Activated CD8-positive, alpha-beta memory T cell treated with anti-CD3 and anti-CD28 coated beads, Interleukin-2, amount 50 U/mL, for 48 hours (primary cell): ENCODE results near the gene TRPM4.
"Not testable (repeated sequence)": the region's sequence is repeated elsewhere in the genome, so short reads cannot be mapped to it uniquely, and the experiment has no call there.

Experiments
- DNase-seq: peaks from one replicate; pipeline ENCODE4 v3.0.0-alpha.2; 2020

TRPM4 gene

GRCh38 chr19:49193822-49194394 lies 36.3 kb downstream of the TRPM4 start:
- DNase-seq: no peak

- DNase-seq: no peak
Measured at GRCh38 chr19:49194408-49194807, 36.8 kb downstream of the TRPM4 start.

- DNase-seq: no peak
Measured at GRCh38 chr19:49196527-49197240, 39.1 kb downstream of the TRPM4 start.

- DNase-seq: peak; percentile 69
Measured at GRCh38 chr19:49200238-49200862, 42.8 kb downstream of the TRPM4 start.

- no peak for DNase-seq
Measured at GRCh38 chr19:49201042-49201441, 43.5 kb downstream of the TRPM4 start.

- DNase-seq: no peak
Measured at GRCh38 chr19:49205114-49205513, 47.5 kb downstream of the TRPM4 start.

- not testable (repeated sequence) for DNase-seq
Measured at GRCh38 chr19:49209502-49209901, 51.9 kb downstream of the TRPM4 start.

GRCh38 chr19:49210108-49210900 lies 52.7 kb downstream of the TRPM4 start:
- peak; percentile 80 for DNase-seq

- DNase-seq: no peak
Measured at GRCh38 chr19:49210901-49211451, 53.4 kb downstream of the TRPM4 start.

DNA sequence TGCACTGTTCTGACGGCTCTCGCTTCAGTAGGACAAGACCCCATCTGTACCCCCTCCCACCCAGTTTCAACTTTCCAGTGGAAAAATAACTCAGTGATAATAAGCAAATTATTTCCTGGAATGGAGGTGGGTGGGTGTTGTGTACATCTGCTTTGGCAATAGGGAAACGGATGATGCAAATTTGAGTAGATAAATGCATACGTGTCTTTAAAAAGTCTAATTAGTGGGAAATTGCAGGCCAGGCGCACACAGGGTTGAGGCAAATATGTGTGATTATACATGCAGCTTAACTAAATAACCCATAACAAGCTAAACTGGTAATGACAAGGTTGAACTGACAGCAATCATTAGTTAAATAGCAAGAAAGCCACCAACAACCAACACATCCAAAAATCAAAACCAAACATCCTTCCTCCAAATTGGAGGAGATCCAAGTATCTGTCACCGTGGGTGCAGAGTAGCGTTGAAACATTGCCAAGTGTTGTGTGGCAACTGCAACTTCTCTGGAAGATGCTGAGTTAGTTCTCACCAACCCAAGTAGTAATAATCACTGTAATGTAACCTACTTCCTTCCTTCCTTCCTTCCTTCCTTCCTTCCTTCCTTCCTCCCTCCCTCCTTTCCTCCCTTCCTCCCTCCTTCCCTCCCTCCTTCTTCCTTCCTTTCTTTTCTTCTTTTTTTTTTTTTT lies 54.6 kb downstream of the TRPM4 start:
- no peak for DNase-seq

DNA sequence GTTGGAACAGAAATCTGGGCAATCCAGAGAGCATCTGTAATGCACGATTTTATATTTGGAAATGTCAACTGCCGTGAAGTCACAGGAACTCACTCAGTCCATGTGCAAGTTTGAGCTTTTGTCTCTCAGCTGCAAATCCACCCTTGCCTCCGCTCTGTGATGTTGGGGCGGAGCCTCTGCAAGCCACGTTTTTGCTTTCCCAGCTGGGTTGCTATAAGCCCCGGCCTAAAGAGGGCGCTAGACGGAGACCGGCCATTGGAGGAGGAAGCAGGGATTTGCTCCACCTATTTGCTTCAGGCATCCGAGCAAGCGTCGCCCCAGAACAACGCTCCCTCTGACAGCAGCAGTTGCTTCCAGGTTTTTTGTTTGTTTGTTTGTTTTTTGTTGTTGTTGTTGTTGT lies 56.2 kb downstream of the TRPM4 start:
- no peak for DNase-seq

DNA sequence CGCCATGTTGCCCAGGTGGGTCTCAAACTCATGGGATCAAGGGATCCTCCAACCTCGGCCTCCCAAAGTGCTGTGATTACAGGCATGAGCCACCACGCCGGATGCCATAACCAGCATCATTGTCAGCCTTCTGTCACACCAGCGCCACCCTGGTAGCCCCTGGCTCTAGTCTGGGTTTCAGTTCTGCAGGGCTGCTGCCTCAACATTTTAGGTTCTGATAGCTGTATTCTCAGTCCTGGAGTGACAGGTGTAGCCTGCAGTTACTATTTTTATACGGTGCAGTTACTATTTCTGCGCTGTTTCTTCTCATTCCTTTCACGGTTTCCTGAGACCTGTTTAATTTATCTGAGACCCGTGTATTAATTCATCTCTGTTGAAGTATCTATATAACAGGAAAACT lies 57.1 kb downstream of the TRPM4 start:
- DNase-seq: no peak

DNA sequence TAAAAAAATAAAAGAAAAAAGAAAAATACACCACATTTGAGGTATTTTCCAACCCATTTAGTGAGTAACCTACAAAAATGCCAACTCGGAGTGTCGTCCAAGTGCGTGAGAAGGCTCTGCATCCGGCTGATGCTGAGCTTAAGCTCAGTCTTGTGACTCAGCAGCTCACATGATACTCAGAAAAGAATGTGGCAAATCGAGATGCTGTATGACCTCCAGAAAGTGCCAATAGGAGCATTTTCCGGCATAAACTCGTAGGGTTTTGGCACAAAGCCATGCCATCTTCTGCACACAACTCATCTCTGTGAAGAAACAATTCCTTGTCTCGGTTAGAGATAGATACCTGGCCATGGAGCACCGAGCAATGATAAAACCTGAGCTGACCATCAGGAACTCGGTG lies 58.5 kb downstream of the TRPM4 start:
- no peak for DNase-seq

GRCh38 chr19:49217382-49217781 lies 59.8 kb downstream of the TRPM4 start:
- no peak for DNase-seq

GRCh38 chr19:49222011-49222410 lies 64.4 kb downstream of the TRPM4 start:
- DNase-seq: no peak

DNA sequence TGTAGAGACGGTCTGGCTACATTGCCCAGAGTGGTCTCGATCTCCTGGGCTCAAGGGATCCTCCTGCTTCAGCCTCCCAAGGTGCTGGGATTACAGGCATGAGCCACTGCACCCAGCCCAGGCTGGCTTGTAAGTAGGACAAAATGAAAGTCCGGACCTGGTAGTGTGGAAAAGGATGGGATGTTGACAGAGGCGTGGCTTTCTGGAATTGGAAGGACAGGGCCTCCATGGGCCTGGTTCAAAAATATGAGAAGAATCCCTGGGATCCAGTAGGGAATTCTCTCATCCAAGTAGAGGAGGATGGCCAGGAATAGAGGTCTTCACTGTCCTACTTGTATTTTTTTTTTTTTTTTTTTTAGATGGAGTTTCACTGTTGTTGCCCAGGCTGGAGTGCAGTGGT lies 64.9 kb downstream of the TRPM4 start:
- DNase-seq: no peak

DNA sequence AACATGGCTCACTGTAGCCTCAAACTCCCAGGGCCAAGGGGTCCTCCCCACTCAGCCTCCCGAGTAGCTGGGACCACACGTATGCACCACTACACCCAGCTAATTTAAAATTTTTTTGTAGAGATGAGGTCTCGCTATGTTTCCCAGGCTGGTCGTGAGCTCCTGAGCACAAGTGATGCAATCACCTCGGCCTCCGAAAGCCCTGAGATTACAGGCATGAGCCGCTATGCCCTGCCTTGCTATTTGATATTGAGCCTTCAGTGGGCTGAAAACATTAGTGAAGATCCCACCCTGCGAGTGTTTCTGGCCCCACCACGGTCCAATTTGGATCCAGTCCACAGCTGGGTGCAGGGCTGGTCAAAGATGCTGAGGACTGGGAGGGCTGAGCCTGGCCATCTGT lies 65.9 kb downstream of the TRPM4 start:
- DNase-seq: no peak

DNA sequence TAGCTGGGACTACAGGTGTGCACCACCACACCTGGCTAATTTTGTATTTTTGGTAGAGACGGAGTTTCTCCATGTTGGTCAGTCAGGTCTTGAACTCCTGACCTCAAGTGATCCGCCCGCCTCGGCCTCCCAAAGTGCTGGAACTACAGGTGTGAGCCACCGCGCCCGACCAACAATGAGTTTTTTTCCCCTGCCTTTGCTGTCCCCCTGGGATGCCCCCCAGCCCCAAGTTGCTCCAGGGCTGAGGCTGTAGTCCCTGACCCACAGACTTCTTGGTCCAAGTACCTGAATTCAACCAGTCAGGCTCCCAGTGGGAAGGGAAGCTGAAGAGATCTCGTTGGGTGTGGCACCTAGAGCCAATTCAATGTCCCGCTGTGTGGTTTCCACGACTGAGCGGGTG lies 66.8 kb downstream of the TRPM4 start:
- DNase-seq: not testable (repeated sequence)

DNA sequence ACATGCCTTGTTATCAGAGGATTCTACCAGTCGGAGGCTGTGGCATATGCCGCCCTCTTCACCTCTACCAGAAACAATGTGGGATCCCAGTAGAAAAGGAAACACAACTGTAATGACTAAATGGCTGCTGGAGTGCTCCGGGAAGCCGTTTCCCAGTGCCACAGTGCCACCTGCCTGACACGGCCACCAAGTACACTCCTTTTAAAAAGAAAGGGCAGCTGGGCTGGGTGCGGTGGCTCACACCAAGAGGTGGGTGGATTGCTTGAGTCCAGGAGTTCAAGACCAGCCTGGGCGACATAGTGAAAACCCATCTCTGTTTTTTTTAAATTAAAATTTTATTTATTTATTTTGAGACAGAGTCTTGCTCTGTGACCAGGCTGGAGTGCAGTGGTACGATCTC lies 67.3 kb downstream of the TRPM4 start:
- peak; percentile 66 for DNase-seq

DNA sequence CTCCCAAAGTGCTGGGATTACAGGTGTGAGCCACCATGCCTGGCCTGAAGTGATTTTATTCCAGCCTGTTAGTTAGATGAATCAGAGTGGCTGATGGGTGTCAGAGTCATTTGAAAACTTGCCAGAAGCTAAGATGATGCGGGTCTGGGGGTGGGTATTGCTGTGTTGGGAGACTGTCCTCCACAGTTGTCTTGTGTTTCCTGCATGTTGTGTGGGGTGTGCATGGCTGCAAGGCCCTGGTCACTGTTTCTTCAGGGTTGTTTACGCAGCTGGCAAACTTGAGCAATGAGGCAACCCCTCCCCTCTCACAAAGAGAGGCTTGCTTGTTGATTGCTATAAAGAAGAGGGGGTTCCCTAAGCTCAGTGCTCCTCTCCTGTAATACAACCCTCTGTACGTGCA lies 71.8 kb downstream of the TRPM4 start:
- DNase-seq: no peak

DNA sequence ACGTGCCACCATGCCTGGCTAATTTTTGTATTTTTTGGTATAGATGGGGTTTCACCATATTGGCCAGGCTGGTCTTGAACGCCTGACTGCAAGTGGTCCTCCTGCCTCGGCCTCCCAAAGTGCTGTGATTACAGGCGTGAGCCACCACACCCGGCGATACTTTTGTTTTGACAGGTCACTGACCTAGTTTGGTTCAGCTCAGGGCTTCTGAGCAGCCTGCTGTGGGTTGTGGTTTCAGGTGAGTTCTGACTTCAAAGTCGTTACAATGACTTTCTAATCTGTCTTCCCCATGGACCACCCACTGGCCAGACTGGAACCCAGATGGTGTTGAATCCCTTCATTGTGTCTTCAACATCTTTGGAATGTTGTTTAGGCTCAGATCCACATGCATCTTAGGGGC lies 73.8 kb downstream of the TRPM4 start:
- no peak for DNase-seq

DNA sequence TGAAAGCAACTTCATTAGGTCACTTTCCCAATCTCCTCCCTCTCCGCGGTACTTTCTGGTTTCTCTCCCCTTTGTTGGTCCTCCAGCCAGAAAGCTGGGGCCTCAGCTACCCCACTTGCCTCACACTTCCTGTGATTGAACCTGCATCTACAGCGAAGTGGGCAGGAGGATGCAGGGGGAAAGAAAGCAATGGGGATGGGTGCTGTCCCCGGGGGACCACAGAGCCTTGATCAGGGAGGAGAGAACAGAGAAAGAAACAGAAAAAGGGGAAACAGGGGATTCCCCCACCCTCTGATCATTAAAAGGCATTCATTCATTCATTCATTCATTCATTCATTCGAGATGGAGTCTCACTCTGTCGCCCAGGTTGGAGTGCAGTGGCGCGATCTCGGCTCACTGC lies 74.2 kb downstream of the TRPM4 start:
- DNase-seq: no peak

GRCh38 chr19:49233163-49233562 lies 75.6 kb downstream of the TRPM4 start:
- no peak for DNase-seq
